Measurements from ENCODE around the gene CEP63. TPM values are rescaled to one million over a fixed set of nuclear protein-coding genes. Genes with fewer than 3 reads are reported as not detected.

CEP63 gene
- total RNA-seq, 2 donors from 2014 or later: 21.2 to 33.0 TPM

- Mint-ChIP-seq H3K36me3 (ENCODE audit: low read depth) (peaks cover 28% of the 10 kb centered on the region), H3K27ac (no peak overlapping the region), H3K27me3 (ENCODE audit: insufficient read depth) (no peaks in the 10 kb centered on the region), H3K9me3 (no peaks in the 10 kb centered on the region), H3K4me1 (peaks cover 19% of the 10 kb centered on the region), H3K4me3 (no peak overlapping the region)
- TF ChIP-seq CTCF (conservative IDR thresholded peaks at IDR 0.05): no peak
- peaks cover 7% of the 10 kb centered on the region for H3K36me3 ChIP-seq (ENCODE audit: control insufficient read depth, insufficient read depth, low read length)
- WGBS, 2 experiments (ENCODE audit: insufficient coverage in 1 of 2, insufficient read length in 1 of 2): 92 to 100% methylated on average over 2 of the region's 2 CpGs
- no peak overlapping the region for H3K4me3 ChIP-seq (ENCODE audit: low read length)
- no peak overlapping the region for H3K27ac ChIP-seq (ENCODE audit: low read depth, low read length)
- H3K4me1 ChIP-seq (ENCODE audit: control insufficient read depth, insufficient read depth, low read length): no peaks in the 10 kb centered on the region
- H3K9ac ChIP-seq (ENCODE audit: extremely low read depth, low read length, poor library complexity, severe bottlenecking): no peak overlapping the region
- DNase-seq: no peak
- no peaks in the 10 kb centered on the region for H3K9me3 ChIP-seq (ENCODE audit: control insufficient read depth, low read length)
- no peaks in the 10 kb centered on the region for H3K27me3 ChIP-seq (ENCODE audit: control insufficient read depth, insufficient read depth, low read length, poor library complexity, severe bottlenecking)
These were observed 25.6 kb downstream of the CEP63 start for GRCh38 chr3:134511500-134511899.

GRCh38 chr3:134516905-134517304 is 31.0 kb downstream of the CEP63 start:
- WGBS, 2 experiments (ENCODE audit: insufficient coverage in 1 of 2, insufficient read length in 1 of 2): 83 to 89% methylated on average over 2 to 3 of the region's 3 CpGs
- H3K4me3 Mint-ChIP-seq: no peak overlapping the region

GRCh38 chr3:134517791-134518190 is 31.9 kb downstream of the CEP63 start:
- Histone ChIP-seq H3K27ac (ENCODE audit: low read depth, low read length) (no peak overlapping the region), H3K27me3 (ENCODE audit: control insufficient read depth, insufficient read depth, low read length, poor library complexity, severe bottlenecking) (no peaks in the 10 kb centered on the region), H3K36me3 (ENCODE audit: control insufficient read depth, insufficient read depth, low read length) (no peaks in the 10 kb centered on the region), H3K9me3 (ENCODE audit: control insufficient read depth, low read length) (peaks cover 22% of the 10 kb centered on the region), H3K4me1 (ENCODE audit: control insufficient read depth, insufficient read depth, low read length) (no peaks in the 10 kb centered on the region), H3K4me3 (ENCODE audit: low read length) (no peak overlapping the region), H3K9ac (ENCODE audit: extremely low read depth, low read length, poor library complexity, severe bottlenecking) (no peak overlapping the region)
- no peak for DNase-seq
- Mint-ChIP-seq H3K27ac (no peak overlapping the region), H3K4me3 (no peak overlapping the region), H3K4me1 (peaks cover 25% of the 10 kb centered on the region), H3K27me3 (ENCODE audit: insufficient read depth) (no peaks in the 10 kb centered on the region), H3K36me3 (ENCODE audit: low read depth) (peaks cover 13% of the 10 kb centered on the region), H3K9me3 (peaks cover 17% of the 10 kb centered on the region)
- no peak for TF ChIP-seq CTCF (conservative IDR thresholded peaks at IDR 0.05)

More at GRCh38 chr3:134516905-134517304, 31.0 kb downstream of the CEP63 start:
- peaks cover 6% of the 10 kb centered on the region for H3K36me3 Mint-ChIP-seq (ENCODE audit: low read depth)
- peaks cover 25% of the 10 kb centered on the region for H3K4me1 Mint-ChIP-seq
- no peaks in the 10 kb centered on the region for H3K4me1 ChIP-seq (ENCODE audit: control insufficient read depth, insufficient read depth, low read length)
- no peak for DNase-seq
- H3K9ac ChIP-seq (ENCODE audit: extremely low read depth, low read length, poor library complexity, severe bottlenecking): no peak overlapping the region
- TF ChIP-seq CTCF (conservative IDR thresholded peaks at IDR 0.05): no peak
- peaks cover 9% of the 10 kb centered on the region for H3K9me3 Mint-ChIP-seq
- no peaks in the 10 kb centered on the region for H3K27me3 ChIP-seq (ENCODE audit: control insufficient read depth, insufficient read depth, low read length, poor library complexity, severe bottlenecking)
- H3K27ac Mint-ChIP-seq: no peak overlapping the region
- peaks cover 1% of the 10 kb centered on the region for H3K36me3 ChIP-seq (ENCODE audit: control insufficient read depth, insufficient read depth, low read length)
- H3K9me3 ChIP-seq (ENCODE audit: control insufficient read depth, low read length): peaks cover 18% of the 10 kb centered on the region
- no peak overlapping the region for H3K4me3 ChIP-seq (ENCODE audit: low read length)
- no peak overlapping the region for H3K27ac ChIP-seq (ENCODE audit: low read depth, low read length)
- no peaks in the 10 kb centered on the region for H3K27me3 Mint-ChIP-seq (ENCODE audit: insufficient read depth)

All from endodermal cell (in vitro differentiated cells).